Measurements from ENCODE around the gene NDUFAF5. TPM values are rescaled to one million over a fixed set of nuclear protein-coding genes. Genes with fewer than 3 reads are reported as not detected.
A peak's percentile ranks its signal among the peaks of the same experiment; 100 is the strongest.

Gene NDUFAF5
- total RNA-seq, 4 donors from 2014 or later = 10.4 to 17.5 (median 12.9) TPM

- TF ChIP-seq CTCF (IDR thresholded peaks at IDR 0.05) = no peak
- TF ChIP-seq POLR2A (IDR thresholded peaks at IDR 0.05) = no peak
- intact Hi-C loops (cut with DNase I; ENCODE audit: low total_unique reads) = no loop called here
- 21 to 24% methylated on average over 4 of the region's 4 CpGs for WGBS, 2 donors
- H3K4me3 ChIP-seq (ENCODE audit: low read depth, poor library complexity, severe bottlenecking) = no peak overlapping the region
- DNase-seq (ENCODE audit: low spot score in 2 of 2) = peak in 1 of 2 donors; percentile 25
These were observed 83.5 kb downstream of the NDUFAF5 start for GRCh38 chr20:13868331-13868730.

GRCh38 chr20:13870170-13870748 lies 85.4 kb downstream of the NDUFAF5 start:
- no peak overlapping the region for H3K4me3 ChIP-seq (ENCODE audit: low read depth, poor library complexity, severe bottlenecking)
- intact Hi-C loops (cut with DNase I; ENCODE audit: low total_unique reads) = no loop called here
- TF ChIP-seq POLR2A (IDR thresholded peaks at IDR 0.05) (no peak), CTCF (IDR thresholded peaks at IDR 0.05) (no peak)
- DNase-seq (ENCODE audit: low spot score in 2 of 2) = no peak
- WGBS, 2 donors = 73 to 80% methylated on average over 4 of the region's 4 CpGs

Other genes starting within 250 kb of the NDUFAF5 start
- gene TASP1, start 146.1 kb upstream of the NDUFAF5 start, total RNA-seq = 10 to 100 TPM in 3 of 4 donors, 1 to 10 TPM in 1; 9.0 to 18.3 (median 12.7) TPM
- 10 to 100 TPM in 3 of 4 donors, 1 to 10 TPM in 1; 9.5 to 11.1 (median 10.8) TPM for gene ESF1, start 109 bp upstream of the NDUFAF5 start, total RNA-seq
- not detected for gene SEL1L2, start 205.6 kb downstream of the NDUFAF5 start, total RNA-seq
- gene MACROD2, start 210.5 kb downstream of the NDUFAF5 start, total RNA-seq = 10 to 100 TPM; 10.0 to 24.0 (median 17.0) TPM

Measured in lower leg skin (tissue), 4 donors.